ENCODE measurements around the gene HADH. TPM values are rescaled to one million over a fixed set of nuclear protein-coding genes. Genes with fewer than 3 reads are reported as not detected.

Gene HADH
- total RNA-seq, 6 experiments from 2014 or later: 67.2 to 152 (median 104) TPM

DNA sequence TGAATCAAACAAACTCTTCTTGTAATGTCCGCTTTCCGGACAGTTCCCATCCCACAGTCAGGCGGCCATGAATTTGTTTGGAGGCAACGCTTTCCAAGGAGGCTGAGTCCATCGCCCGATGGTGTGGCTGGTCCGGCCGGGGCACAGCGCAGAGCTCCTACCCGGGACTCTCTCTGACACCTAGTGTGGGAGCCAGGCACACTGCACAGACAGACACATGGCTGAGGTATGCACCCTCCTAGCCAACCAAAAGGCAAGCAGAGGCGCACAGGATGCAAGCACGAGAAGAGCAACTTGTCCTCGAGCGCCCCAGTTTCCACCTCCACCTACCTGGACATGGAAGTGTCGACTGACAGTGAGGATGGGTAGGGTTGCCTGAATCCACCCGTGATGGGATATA lies 91.6 kb downstream of the HADH start:
- intact Hi-C loops (cut with DNase I): no loop called here
- 50% methylated on average over 4 of the region's 16 CpGs for WGBS (ENCODE audit: insufficient coverage, low coverage, low lambda C conversion rate, missing lambda C conversion rate)

More for the DNA sequence above, 91.6 kb downstream of the HADH start:
- DNase-seq: no peak
- Histone ChIP-seq H3K9me3 (no peaks in the 10 kb centered on the region), H3K27me3 (no peaks in the 10 kb centered on the region), H3K27ac (no peak overlapping the region), H3K4me1 (no peaks in the 10 kb centered on the region), H3K4me3 (no peak overlapping the region), H3K36me3 (no peaks in the 10 kb centered on the region)
- peak in 1 of 4 donors; percentile 28 for ATAC-seq
- no peak for TF ChIP-seq POLR2A (IDR thresholded peaks at IDR 0.05)
- TF ChIP-seq, protein P1, sequence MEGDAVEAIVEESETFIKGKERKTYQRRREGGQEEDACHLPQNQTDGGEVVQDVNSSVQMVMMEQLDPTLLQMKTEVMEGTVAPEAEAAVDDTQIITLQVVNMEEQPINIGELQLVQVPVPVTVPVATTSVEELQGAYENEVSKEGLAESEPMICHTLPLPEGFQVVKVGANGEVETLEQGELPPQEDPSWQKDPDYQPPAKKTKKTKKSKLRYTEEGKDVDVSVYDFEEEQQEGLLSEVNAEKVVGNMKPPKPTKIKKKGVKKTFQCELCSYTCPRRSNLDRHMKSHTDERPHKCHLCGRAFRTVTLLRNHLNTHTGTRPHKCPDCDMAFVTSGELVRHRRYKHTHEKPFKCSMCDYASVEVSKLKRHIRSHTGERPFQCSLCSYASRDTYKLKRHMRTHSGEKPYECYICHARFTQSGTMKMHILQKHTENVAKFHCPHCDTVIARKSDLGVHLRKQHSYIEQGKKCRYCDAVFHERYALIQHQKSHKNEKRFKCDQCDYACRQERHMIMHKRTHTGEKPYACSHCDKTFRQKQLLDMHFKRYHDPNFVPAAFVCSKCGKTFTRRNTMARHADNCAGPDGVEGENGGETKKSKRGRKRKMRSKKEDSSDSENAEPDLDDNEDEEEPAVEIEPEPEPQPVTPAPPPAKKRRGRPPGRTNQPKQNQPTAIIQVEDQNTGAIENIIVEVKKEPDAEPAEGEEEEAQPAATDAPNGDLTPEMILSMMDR (IDR thresholded peaks at IDR 0.05): no peak

Other genes with a start within 250 kb of the HADH start
- 10 to 100 TPM; 12.3 to 67.8 (median 29.3) TPM for gene SGMS2, start 165.0 kb upstream of the HADH start, total RNA-seq
- gene CYP2U1, start 58.3 kb upstream of the HADH start, total RNA-seq: 1 to 10 TPM; 3.2 to 7.5 (median 4.7) TPM
- under 1 TPM in 5 of 6 experiments, not detected in 1; 0.19 to 0.66 (median 0.42) TPM for gene LEF1, start 179.0 kb downstream of the HADH start, total RNA-seq

Data from right lobe of liver (tissue), 6 donors.